Activated gamma-delta T cell treated with anti-CD3 and anti-CD28 coated beads, Interleukin-2, amount 50 U/mL, for 16 hours (primary cell): ENCODE data around the gene AFF3.

Source experiments
- DNase-seq: peaks from one replicate; pipeline ENCODE4 v3.0.0-alpha.2; 2020; ENCODE audit warnings: low read depth

AFF3 gene

GRCh38 chr2:99636144-99637034 is 506.0 kb downstream of the AFF3 start:
- no peak for DNase-seq

- no peak for DNase-seq
Measured at GRCh38 chr2:99635710-99636109, 506.7 kb downstream of the AFF3 start.

GRCh38 chr2:99634234-99634633 is 508.2 kb downstream of the AFF3 start:
- no peak for DNase-seq

- DNase-seq: no peak
Measured at GRCh38 chr2:99631700-99632099, 510.7 kb downstream of the AFF3 start.

DNA sequence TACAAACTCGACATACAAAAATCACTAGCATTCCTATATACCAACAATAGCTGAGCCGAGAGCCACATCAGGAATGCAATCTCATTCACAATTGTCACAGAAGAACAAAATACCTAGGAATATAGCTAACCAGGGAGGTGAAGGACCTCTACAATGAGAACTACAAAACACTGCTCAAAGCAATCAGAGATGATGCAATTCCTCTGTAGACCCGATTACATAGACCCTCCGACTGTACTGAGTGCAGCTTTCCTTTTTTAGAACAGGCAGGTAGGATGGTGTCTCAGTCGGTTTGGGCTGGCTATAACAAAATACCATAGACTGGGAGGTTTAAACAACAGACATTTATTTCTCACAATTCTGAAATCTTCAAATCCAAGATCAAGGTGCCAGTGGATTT is 513.1 kb downstream of the AFF3 start:
- DNase-seq: no peak

- no peak for DNase-seq
Measured at GRCh38 chr2:99626158-99626557, 516.2 kb downstream of the AFF3 start.

- DNase-seq: no peak
Measured at GRCh38 chr2:99624677-99625076, 517.7 kb downstream of the AFF3 start.

DNA sequence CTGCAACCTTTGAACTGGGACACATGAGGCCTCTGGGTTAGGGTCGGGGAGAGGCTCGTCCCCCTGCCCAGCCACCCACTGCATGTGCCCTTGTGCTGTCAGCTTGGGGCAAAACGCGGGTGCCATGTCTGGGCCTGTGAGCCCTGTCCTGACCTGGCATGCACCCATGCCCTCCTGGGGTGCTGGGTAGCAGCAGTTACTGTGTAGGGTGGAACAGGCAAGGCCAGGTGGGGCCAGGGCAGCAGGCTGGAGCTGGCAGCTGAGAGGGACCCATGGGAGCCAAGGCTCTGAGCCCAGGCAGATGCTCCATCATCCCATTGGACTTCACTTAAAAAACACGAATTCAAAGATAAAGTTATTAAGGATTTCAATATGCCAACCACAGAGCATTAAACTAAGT is 518.8 kb downstream of the AFF3 start:
- DNase-seq: no peak

DNA sequence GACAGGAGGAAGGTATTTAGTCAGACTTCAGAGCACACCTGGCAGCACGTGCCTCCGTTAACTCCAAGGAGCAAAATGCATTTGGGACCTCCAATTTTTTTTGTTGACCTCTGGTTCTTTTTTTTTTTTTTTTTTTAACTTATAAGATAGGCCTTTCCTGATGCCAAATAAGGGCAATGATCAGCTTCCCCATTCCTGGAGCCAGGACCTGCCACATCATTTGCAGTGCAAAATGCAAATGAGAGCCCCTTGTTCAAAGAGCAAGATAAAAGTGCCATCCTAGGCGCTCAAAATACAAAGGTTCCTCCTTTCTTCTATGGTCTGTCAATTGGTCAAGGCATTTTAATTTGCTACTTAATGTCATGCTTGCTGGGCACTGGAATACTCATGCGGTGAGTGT is 519.4 kb downstream of the AFF3 start:
- DNase-seq: no peak

DNA sequence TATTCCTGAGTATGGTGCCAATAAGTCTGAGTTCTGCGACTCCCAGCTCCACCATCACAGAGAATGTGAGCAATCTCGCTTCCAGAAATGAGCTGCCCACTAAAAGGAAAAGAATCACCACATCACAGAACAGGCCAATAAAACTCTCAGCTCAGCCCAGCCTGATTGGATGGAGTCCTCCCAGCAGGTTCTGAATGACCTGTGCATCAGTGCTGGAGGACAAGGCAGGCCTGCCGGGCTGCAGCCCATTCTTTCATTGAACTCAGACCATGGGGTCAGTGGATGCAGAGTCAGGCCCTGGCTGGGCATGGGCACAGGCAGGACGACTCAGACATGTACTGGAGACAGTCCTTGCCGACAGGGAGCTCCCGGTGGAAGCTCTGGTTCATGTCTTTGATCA is 519.9 kb downstream of the AFF3 start:
- no peak for DNase-seq

DNA sequence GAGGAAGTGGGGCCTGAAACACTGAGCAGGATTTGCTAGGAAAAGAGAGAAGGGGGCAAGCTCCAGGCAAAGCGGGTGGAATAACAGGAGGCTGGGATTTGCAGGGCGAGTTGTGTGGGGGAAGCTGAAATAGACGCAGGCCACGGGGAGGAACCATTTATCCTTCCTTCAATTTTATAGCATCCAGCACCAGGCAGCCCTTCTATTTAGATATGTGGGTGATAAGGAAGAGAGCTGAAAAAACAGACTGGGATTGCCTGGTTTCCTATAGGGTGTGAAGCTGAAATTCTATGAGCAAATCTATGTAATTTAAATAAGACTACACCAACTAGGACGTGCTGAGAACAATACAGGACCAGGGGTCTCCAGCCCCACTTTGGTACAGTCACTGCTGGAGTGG is 520.6 kb downstream of the AFF3 start:
- DNase-seq: no peak

GRCh38 chr2:99621106-99621505 is 521.3 kb downstream of the AFF3 start:
- no peak for DNase-seq

DNA sequence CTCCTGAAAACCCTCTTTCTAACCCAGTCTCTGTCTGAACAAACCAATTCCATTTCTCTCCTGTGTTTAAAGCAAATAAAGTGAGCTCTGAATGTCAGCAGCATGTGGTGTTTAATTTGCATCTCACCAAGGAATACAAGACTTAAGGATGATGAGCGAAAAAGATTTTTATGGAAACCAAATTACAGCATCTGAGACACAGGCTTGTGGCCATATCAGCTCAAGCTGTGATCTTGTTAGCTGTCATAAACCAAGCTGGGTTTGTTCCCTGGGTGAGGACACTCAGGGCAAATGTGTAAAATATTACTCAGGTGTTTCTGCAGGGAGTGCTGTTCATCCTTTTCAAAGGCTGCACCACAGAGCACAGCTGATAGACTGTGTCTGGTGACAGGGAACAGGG is 523.2 kb downstream of the AFF3 start:
- DNase-seq: no peak

- DNase-seq: no peak
Measured at GRCh38 chr2:99618579-99619097, 523.8 kb downstream of the AFF3 start.

- no peak for DNase-seq
Measured at GRCh38 chr2:99617811-99618210, 524.6 kb downstream of the AFF3 start.

- no peak for DNase-seq
Measured at GRCh38 chr2:99615247-99615771, 527.1 kb downstream of the AFF3 start.

DNA sequence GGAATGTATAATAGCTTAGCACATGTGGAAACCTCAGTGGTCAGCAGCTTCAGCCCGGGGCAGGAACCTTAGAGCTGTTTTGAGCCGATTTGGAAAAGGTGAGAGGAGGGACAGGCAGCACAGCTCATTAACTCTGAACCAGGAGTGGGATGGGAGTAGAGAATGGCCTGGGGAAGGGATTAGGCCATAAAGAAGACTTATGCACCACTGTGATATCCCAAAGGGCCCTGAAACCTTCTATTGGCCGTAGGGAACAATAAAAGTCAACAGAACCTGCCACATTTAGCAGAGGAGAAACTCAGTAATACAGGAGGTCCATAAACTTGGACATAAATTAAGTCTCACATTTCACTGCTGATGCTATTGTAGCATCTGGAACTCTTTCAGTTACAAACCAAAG is 528.4 kb downstream of the AFF3 start:
- no peak for DNase-seq

DNA sequence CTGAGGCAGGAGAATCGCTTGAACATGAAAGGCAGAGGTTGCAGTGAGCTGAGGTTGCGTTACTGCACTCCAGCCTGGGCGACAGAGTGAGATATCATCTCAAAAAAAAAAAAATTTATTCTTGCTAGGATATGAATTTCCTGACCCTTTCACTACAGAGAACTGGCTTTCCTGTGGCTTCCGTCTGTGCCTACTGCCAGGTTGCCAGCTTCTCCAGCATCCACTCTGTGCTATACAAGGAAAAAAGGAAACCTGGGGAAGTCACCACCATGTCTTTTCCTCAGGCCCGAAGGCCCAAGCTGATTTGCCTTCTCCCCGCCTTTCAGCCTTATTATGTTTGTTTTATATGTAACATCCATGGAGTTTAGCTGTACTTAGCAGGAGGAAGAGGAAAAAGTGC is 530.6 kb downstream of the AFF3 start:
- no peak for DNase-seq

DNA sequence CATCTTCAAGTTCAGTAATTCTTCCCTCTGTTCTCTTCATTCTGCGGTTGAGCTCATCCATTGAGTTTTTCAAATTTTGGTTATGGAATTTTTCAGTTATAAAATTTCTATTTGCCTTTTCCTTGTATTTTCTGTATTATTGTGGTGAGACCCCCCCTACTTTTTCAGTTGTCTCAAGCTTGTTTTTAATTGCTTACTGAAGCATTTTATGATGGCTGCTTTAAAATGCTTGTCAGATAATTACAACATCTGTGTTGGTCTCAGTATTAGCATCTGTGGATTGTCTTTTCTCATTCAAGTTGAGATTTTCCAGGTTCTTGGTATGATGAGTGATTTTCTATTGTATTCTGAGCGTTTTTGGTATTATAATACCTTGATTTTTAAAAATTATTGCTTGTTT is 531.4 kb downstream of the AFF3 start:
- no peak for DNase-seq

GRCh38 chr2:99609851-99610381 is 532.5 kb downstream of the AFF3 start:
- no peak for DNase-seq

DNA sequence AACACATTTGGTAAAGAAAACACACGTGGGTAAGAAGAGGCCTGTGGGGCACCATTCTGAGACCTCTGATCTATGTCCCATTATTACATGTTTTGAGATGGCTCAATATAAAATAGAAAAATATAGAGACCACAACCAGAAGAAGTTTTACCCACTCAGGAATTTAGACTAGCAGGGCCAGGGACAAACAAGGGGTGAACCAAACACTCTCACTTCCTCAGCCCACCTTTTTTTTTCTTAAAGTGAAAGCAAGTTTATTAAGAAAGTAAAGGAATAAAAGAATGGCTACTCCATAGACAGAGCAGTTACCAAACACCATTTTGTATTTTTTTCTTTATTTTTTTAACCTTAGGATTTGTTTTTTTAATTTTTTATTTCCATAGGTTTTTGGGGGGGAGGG is 533.5 kb downstream of the AFF3 start:
- DNase-seq: no peak

DNA sequence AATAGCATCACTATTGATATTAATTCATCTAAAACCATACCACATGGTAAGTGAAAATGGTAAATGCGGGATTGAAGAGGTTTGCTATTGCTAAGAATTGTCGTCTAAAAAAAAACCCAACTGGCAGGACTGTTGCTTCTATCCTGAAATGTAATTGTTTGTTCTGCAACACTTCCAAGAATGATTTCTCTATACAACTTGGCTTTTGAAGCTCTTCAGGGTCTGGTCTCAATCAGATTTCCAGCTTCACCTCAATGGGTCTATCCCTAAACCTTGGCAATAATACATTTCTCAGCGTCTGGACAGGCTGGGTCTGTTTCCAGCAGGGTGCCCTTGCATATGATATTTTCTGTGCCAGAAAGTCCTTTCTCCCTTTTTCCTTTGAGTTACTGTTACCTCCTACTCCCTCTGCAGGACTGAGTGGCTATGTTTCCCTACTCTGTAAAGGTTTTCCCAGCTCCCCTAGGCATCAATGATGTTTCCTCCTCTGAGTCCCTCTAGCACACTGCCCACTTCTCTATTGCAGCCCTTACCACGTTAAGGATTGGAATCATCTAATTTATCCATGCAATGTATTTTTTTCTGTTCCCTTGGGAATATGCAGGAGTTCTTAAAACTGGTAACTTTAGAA is 534.4 kb downstream of the AFF3 start:
- no peak for DNase-seq

DNA sequence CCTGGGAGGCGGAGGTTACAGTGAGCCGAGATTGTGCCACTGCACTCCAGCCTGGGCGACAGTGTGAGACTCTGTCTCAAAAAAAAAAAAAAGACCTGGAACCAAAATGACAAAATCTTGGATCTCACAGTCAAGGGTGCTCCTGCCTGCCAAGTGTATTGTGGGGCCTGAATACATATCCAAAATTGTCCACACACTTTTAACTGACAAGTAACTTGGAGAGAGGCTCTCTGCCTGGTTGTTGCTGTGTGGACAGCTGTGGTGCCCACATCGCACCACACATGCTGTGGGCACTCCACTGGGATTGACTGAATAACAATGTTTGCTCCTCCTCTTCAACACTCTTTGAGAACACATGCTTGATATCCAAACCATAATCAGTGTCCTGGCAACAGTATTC is 534.9 kb downstream of the AFF3 start:
- DNase-seq: no peak
